Astrocyte (in vitro differentiated cells and primary cell): ENCODE measurements around the gene UVRAG. TPM values are rescaled to one million over a fixed set of nuclear protein-coding genes. Genes with fewer than 3 reads are reported as not detected.

ENCODE experiments used
- DNase-seq: peaks from one replicate; pipeline ENCODE4 v3.0.0-alpha.2; 2010; ENCODE audit warnings: low read depth
- FAIRE-seq: peaks from 2 replicates; lab custom pipeline; 2011; peaks lifted over from hg19 to GRCh38; lab: Jason Lieb, UNC
- H2AFZ ChIP-seq: 2 replicates; pipeline ENCODE4 v1.6.0; 2012; ENCODE audit warnings: low read depth, low read length, inconsistent platforms
- H3K27ac ChIP-seq: 2 replicates; pipeline ENCODE4 v1.5.1; 2011; ENCODE audit warnings: low read depth, low read length, inconsistent platforms
- H3K27me3 ChIP-seq: 2 replicates; pipeline ENCODE4 v1.6.0; 2011; ENCODE audit warnings: low read length, inconsistent platforms; ENCODE audit not compliant: insufficient read depth
- H3K36me3 ChIP-seq: 2 replicates; pipeline ENCODE4 v1.5.1; 2011; ENCODE audit warnings: low read length, inconsistent platforms; ENCODE audit not compliant: insufficient read depth
- H3K4me1 ChIP-seq: 2 replicates; pipeline ENCODE4 v1.5.1; 2011; ENCODE audit warnings: low read length, inconsistent platforms; ENCODE audit not compliant: insufficient read depth
- H3K4me2 ChIP-seq: 2 replicates; pipeline ENCODE4 v1.6.0; 2012; ENCODE audit warnings: low read length, inconsistent platforms
- H3K4me3 ChIP-seq: 2 replicates; pipeline ENCODE4 v1.5.1; 2011; ENCODE audit warnings: low read depth, mild to moderate bottlenecking, low read length, inconsistent platforms; ENCODE audit not compliant: insufficient read depth
- H3K79me2 ChIP-seq: 2 replicates; pipeline ENCODE4 v1.6.0; 2012; ENCODE audit warnings: mild to moderate bottlenecking, low read length, inconsistent platforms; ENCODE audit not compliant: insufficient read depth
- H3K9ac ChIP-seq: 2 replicates; pipeline ENCODE4 v1.6.0; 2012; ENCODE audit warnings: mild to moderate bottlenecking, low read length, inconsistent platforms
- H3K9me3 ChIP-seq: 2 replicates; pipeline ENCODE4 v1.5.1; 2012; ENCODE audit warnings: low read depth, mild to moderate bottlenecking, low read length, inconsistent platforms; ENCODE audit not compliant: insufficient read depth
- H4K20me1 ChIP-seq: 2 replicates; pipeline ENCODE4 v1.6.0; 2012; ENCODE audit warnings: low read length, inconsistent platforms; ENCODE audit not compliant: insufficient read depth
- H3K27ac Mint-ChIP-seq: one replicate; pipeline ENCODE4 v1.8.0; 2021; ENCODE audit warnings: mild to moderate bottlenecking, mixed read lengths; ENCODE audit not compliant: unreplicated experiment
- H3K27me3 Mint-ChIP-seq: one replicate; pipeline ENCODE4 v1.8.0; 2021; ENCODE audit warnings: low read depth, mixed read lengths; ENCODE audit not compliant: unreplicated experiment
- H3K36me3 Mint-ChIP-seq: one replicate; pipeline ENCODE4 v1.8.0; 2021; ENCODE audit warnings: low read depth, mixed read lengths; ENCODE audit not compliant: unreplicated experiment
- H3K4me1 Mint-ChIP-seq: one replicate; pipeline ENCODE4 v1.8.0; 2021; ENCODE audit warnings: low read depth, mixed read lengths; ENCODE audit not compliant: unreplicated experiment
- H3K4me3 Mint-ChIP-seq: one replicate; pipeline ENCODE4 v1.8.0; 2021; ENCODE audit warnings: mild to moderate bottlenecking, moderate library complexity, mixed read lengths; ENCODE audit not compliant: unreplicated experiment
- H3K9me3 Mint-ChIP-seq: one replicate; pipeline ENCODE4 v1.8.0; 2021; ENCODE audit warnings: mild to moderate bottlenecking, mixed read lengths; ENCODE audit not compliant: unreplicated experiment
- CTCF ChIP-seq: IDR thresholded peaks from 2 replicates; pipeline ENCODE4 v1.5.1; 2011; ENCODE audit warnings: low read depth, mild to moderate bottlenecking, inconsistent platforms, low read length, moderate library complexity; ENCODE audit not compliant: insufficient read depth
- EZH2 ChIP-seq: IDR thresholded peaks from 2 replicates; pipeline ENCODE4 v1.6.1; 2012; ENCODE audit warnings: mild to moderate bottlenecking, low read length, inconsistent platforms; ENCODE audit not compliant: insufficient read depth
- total RNA-seq: library from RNA; stranded (reverse); gene quantifications from 2 replicates; pipeline ENCODE4 v1.2.1, GENCODE V29; 2021

UVRAG gene
- total RNA-seq, 1 donor from 2014 or later, result 15.3 TPM

- Mint-ChIP-seq H3K27ac (no peak overlapping the region), H3K27me3 (peaks cover 55% of the 10 kb centered on the region), H3K9me3 (no peaks in the 10 kb centered on the region), H3K4me1 (no peaks in the 10 kb centered on the region), H3K36me3 (no peaks in the 10 kb centered on the region), H3K4me3 (no peak overlapping the region)
- H3K79me2 ChIP-seq, result no peaks in the 10 kb centered on the region
- H3K9me3 ChIP-seq, result no peaks in the 10 kb centered on the region
- peaks cover 5% of the 10 kb centered on the region for H3K27me3 ChIP-seq
- H3K4me1 ChIP-seq, result no peaks in the 10 kb centered on the region
- FAIRE-seq, result no peak
- TF ChIP-seq CTCF (no peak), EZH2 (no peak)
- H2AFZ ChIP-seq, result no peak overlapping the region
- H3K36me3 ChIP-seq, result no peaks in the 10 kb centered on the region
- H3K4me2 ChIP-seq, result no peak overlapping the region
- H3K27ac ChIP-seq, result no peak overlapping the region
- no peak overlapping the region for H3K9ac ChIP-seq
- H3K4me3 ChIP-seq, result no peak overlapping the region
- H4K20me1 ChIP-seq, result no peaks in the 10 kb centered on the region
- DNase-seq, result no peak
Observed at GRCh38 chr11:76164081-76164480, 349.1 kb downstream of the UVRAG start.

GRCh38 chr11:76164861-76165751, 350.1 kb downstream of the UVRAG start:
- H3K36me3 Mint-ChIP-seq, result no peaks in the 10 kb centered on the region
- Histone ChIP-seq H3K27ac (no peak overlapping the region), H3K79me2 (no peaks in the 10 kb centered on the region), H3K27me3 (peaks cover 5% of the 10 kb centered on the region), H3K36me3 (no peaks in the 10 kb centered on the region), H3K4me2 (no peak overlapping the region), H3K9me3 (no peaks in the 10 kb centered on the region), H3K9ac (no peak overlapping the region), H4K20me1 (no peaks in the 10 kb centered on the region), H3K4me3 (no peak overlapping the region), H2AFZ (no peak overlapping the region), H3K4me1 (no peaks in the 10 kb centered on the region)
- no peaks in the 10 kb centered on the region for H3K9me3 Mint-ChIP-seq
- TF ChIP-seq EZH2, result no peak
- no peak for TF ChIP-seq CTCF
- no peak for FAIRE-seq
- no peaks in the 10 kb centered on the region for H3K4me1 Mint-ChIP-seq
- H3K27me3 Mint-ChIP-seq, result peaks cover 53% of the 10 kb centered on the region
- no peak for DNase-seq
- H3K4me3 Mint-ChIP-seq, result no peak overlapping the region
- H3K27ac Mint-ChIP-seq, result no peak overlapping the region

GRCh38 chr11:76166314-76166713, 351.3 kb downstream of the UVRAG start:
- Histone ChIP-seq H3K9ac (no peak overlapping the region), H2AFZ (no peak overlapping the region), H3K79me2 (no peaks in the 10 kb centered on the region), H3K4me2 (no peak overlapping the region), H3K27me3 (peaks cover 5% of the 10 kb centered on the region), H3K4me3 (no peak overlapping the region), H3K27ac (no peak overlapping the region), H3K9me3 (no peaks in the 10 kb centered on the region), H4K20me1 (no peaks in the 10 kb centered on the region), H3K4me1 (no peaks in the 10 kb centered on the region), H3K36me3 (no peaks in the 10 kb centered on the region)
- DNase-seq (no peak), FAIRE-seq (no peak)
- Mint-ChIP-seq H3K36me3 (no peaks in the 10 kb centered on the region), H3K4me3 (no peak overlapping the region), H3K27me3 (peaks cover 50% of the 10 kb centered on the region), H3K9me3 (no peaks in the 10 kb centered on the region), H3K4me1 (no peaks in the 10 kb centered on the region), H3K27ac (no peak overlapping the region)
- TF ChIP-seq EZH2, result no peak
- no peak for TF ChIP-seq CTCF
